Endothelial cell of umbilical vein (primary cell): Measurements from ENCODE around the gene EIF4A3.

Experiments
- CTCF ChIP-seq, 2 donors: IDR thresholded peaks; 1 replicate in 1 of 2; 2 replicates in 1 of 2; pipeline ENCODE4 v1.5.1; 2011; ENCODE audit warnings: low read length in 2 of 2, mild to moderate bottlenecking in 2 of 2, moderate library complexity in 2 of 2, control low read depth in 1 of 2, inconsistent platforms in 1 of 2, low read depth in 1 of 2; ENCODE audit not compliant: insufficient read depth in 1 of 2; ENCODE audit errors: extremely low read depth in 1 of 2
- EZH2 ChIP-seq: IDR thresholded peaks from 2 replicates; pipeline ENCODE4 v1.6.1; 2012; ENCODE audit warnings: borderline replicate concordance, low read depth, mild to moderate bottlenecking, moderate library complexity, low read length, inconsistent platforms; ENCODE audit not compliant: severe bottlenecking
- FOS ChIP-seq: IDR thresholded peaks from 2 replicates; pipeline ENCODE4 v1.6.1; 2011; ENCODE audit warnings: mild to moderate bottlenecking, low read length, moderate library complexity, borderline replicate concordance; ENCODE audit not compliant: insufficient read depth
- JUN ChIP-seq: IDR thresholded peaks from 2 replicates; pipeline ENCODE4 v1.6.1; 2011; ENCODE audit warnings: borderline replicate concordance, low read depth; ENCODE audit not compliant: insufficient read length, insufficient read depth
- MAX ChIP-seq: IDR thresholded peaks from 2 replicates; pipeline ENCODE4 v1.6.1; 2011; ENCODE audit not compliant: insufficient read depth, insufficient read length
- MYC ChIP-seq: IDR thresholded peaks from one replicate; pipeline ENCODE4 v1.6.1; 2011; ENCODE audit warnings: mild to moderate bottlenecking, low read depth, low read length
- POLR2A ChIP-seq: IDR thresholded peaks from 2 replicates; pipeline ENCODE4 v1.6.1; 2012; ENCODE audit warnings: low read depth, mild to moderate bottlenecking, control low read depth, low read length
- POLR2AphosphoS5 ChIP-seq: IDR thresholded peaks from 2 replicates; pipeline ENCODE4 v1.6.1; 2012; ENCODE audit warnings: low read depth, mild to moderate bottlenecking, control low read depth, low read length, moderate library complexity; ENCODE audit not compliant: insufficient read depth

GRCh38 chr17:80114758-80115157, 32.2 kb downstream of the EIF4A3 start:
- TF ChIP-seq EZH2 (no peak), CTCF (IDR thresholded peaks at IDR 0.05; ENCODE audit: extremely low read depth in 1 of 2, insufficient read depth in 1 of 2, low read depth in 1 of 2, low read length in 2 of 2) (no peak), MAX (no peak), POLR2AphosphoS5 (no peak), JUN (no peak), FOS (no peak), POLR2A (no peak), MYC (no peak)
